CD4-positive, CD25-positive, alpha-beta regulatory T cell (primary cell): ENCODE data around the gene ZNF619. TPM values are rescaled to one million over a fixed set of nuclear protein-coding genes. Genes with fewer than 3 reads are reported as not detected.

Experiments
- ATAC-seq, 2 donors: fragments of 150-1000 bp; cut with Tn5 transposase; one replicate each; pipeline ENCODE4 v1.10.0; 2021; ENCODE audit warnings: low read depth in 2 of 2, moderate number of reproducible peaks in 2 of 2, moderate library complexity in 1 of 2
- DNase-seq, 3 donors: peaks; one replicate each; pipeline versions ENCODE4 v3.0.0 to v3.0.0-alpha.2; 2012 to 2022; ENCODE audit warnings: mixed read lengths in 1 of 3
- H3K27ac ChIP-seq: one replicate; pipeline ENCODE4 v1.7.0; 2013; ENCODE audit warnings: mild to moderate bottlenecking, low read length; ENCODE audit not compliant: insufficient read depth, poor library complexity, severe bottlenecking
- H3K27me3 ChIP-seq: one replicate; pipeline ENCODE4 v1.7.0; 2013; ENCODE audit warnings: low read length; ENCODE audit not compliant: control insufficient read depth, insufficient read depth
- H3K36me3 ChIP-seq: one replicate; pipeline ENCODE4 v1.7.0; 2013; ENCODE audit warnings: mild to moderate bottlenecking, low read length, moderate library complexity; ENCODE audit not compliant: control insufficient read depth, insufficient read depth
- H3K4me1 ChIP-seq: 2 replicates; pipeline ENCODE4 v1.7.0; 2013; ENCODE audit warnings: mild to moderate bottlenecking, low read length; ENCODE audit not compliant: insufficient read depth, control insufficient read depth, poor library complexity, severe bottlenecking
- H3K4me3 ChIP-seq: one replicate; pipeline ENCODE4 v1.7.0; 2013; ENCODE audit warnings: low read depth, mild to moderate bottlenecking, low read length, moderate library complexity
- H3K9me3 ChIP-seq, 2 experiments: 1 replicate in 1 of 2; 2 replicates in 1 of 2; pipeline ENCODE4 v1.7.0; 2013; ENCODE audit warnings: low read length in 2 of 2, mild to moderate bottlenecking in 1 of 2, moderate library complexity in 1 of 2; ENCODE audit not compliant: control insufficient read depth in 2 of 2
- H3K27ac Mint-ChIP-seq, 3 donors: one replicate each; pipeline ENCODE4 v1.8.0; 2020 to 2022; ENCODE audit warnings: mild to moderate bottlenecking in 3 of 3, mixed read lengths in 3 of 3, moderate library complexity in 2 of 3
- H3K27me3 Mint-ChIP-seq: one replicate; pipeline ENCODE4 v1.8.0; 2022; ENCODE audit warnings: mild to moderate bottlenecking, mixed read lengths
- H3K36me3 Mint-ChIP-seq: one replicate; pipeline ENCODE4 v1.8.0; 2020; ENCODE audit warnings: mixed read lengths
- H3K4me1 Mint-ChIP-seq, 4 donors: one replicate each; pipeline ENCODE4 v1.8.0; 2020 to 2022; ENCODE audit warnings: mixed read lengths in 4 of 4, mild to moderate bottlenecking in 1 of 4
- H3K4me3 Mint-ChIP-seq, 4 donors: one replicate each; pipeline ENCODE4 v1.8.0; 2020 to 2022; ENCODE audit warnings: mild to moderate bottlenecking in 4 of 4, mixed read lengths in 4 of 4, moderate library complexity in 3 of 4
- H3K9me3 Mint-ChIP-seq, 7 donors: one replicate each; pipeline ENCODE4 v1.8.0; 2020 to 2022; ENCODE audit warnings: mixed read lengths in 7 of 7, mild to moderate bottlenecking in 3 of 7, moderate library complexity in 2 of 7
- polyA plus RNA-seq, 4 donors: library from polyadenylated mRNA; unstranded; fragments of 300-500 nt; fragmentation: Illumina TruSeq; gene quantifications; one replicate each; pipeline ENCODE4 v1.2.3, GENCODE V29; 2021
- total RNA-seq: library from RNA; stranded (reverse); gene quantifications from one replicate; pipeline ENCODE4 v1.2.3, GENCODE V29; 2022

ZNF619 gene
- 5.3 TPM for total RNA-seq
- polyA plus RNA-seq, result 1 to 10 TPM; 2.1 to 4.0 (median 3.2) TPM

DNA sequence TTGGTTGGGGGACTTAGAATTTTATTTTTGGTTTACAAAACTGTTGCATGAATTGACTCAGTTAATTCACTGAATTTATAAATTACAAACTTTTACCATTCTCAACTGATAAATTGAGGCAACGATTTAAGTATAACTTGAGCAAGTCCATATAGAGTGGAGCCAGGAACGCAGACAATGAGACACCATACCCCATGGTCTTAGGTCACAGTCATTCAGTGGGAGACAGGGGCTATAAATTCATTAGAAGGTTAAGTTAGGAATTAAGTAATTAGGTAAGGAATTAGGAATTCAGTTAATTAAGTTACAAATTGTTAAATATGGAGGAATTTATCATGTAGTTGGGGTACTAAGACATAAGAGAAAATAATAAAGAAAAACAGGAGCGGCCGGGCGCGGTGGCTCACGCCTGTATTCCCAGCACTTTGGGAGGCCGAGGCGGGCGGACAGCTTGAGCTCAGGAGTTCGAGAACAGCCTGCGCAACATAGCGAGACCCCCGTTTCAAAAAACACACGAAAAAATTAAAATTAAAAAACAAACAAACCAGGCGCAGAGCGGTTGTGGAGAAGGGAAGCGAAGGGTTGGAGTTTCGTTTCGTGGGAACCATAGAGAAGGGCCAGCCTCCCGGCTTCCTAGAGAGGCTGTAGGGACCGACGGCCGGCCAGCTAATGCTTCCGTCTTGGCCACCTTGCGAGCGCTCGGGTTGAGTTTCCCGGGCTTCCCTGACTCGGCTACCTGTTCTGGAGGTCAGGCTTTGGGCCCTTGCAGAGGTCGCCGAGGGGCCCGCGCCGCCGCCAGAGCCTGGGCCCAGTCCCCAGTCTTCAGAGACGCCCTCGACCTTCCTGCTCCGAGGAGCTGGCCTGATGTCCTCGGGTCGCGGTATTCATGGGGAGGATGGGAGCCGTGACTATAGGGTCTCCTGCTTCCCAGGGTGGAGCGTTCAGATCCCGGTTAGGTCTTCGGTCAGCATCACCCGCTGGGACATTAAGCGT lies at the start of gene ZNF619:
TSS of gene ZNF619 (plus strand) at position 645 of the 993 bp plus-strand sequence. CDS start 858 bp downstream, outside the sequence.
- Mint-ChIP-seq H3K27me3 (no peaks in the 10 kb centered on the region), H3K4me3 (peak within 1 kb of the TSS; percentile 82 to 97 (median 93)), H3K27ac (peak within 1 kb of the TSS; percentile 90 to 98 (median 98)), H3K9me3 (peaks cover 0 to 2% (median 0%) of the 10 kb centered on the region in 7 donors), H3K36me3 (peaks cover 18% of the 10 kb centered on the region), H3K4me1 (peaks cover 18 to 45% (median 27%) of the 10 kb centered on the region in 4 donors)
- ATAC-seq (peak; percentile 83 to 88), DNase-seq (peak; percentile 49 to 78 (median 65))
- Histone ChIP-seq H3K4me3 (peak within 1 kb of the TSS; percentile 86), H3K27ac (peak within 1 kb of the TSS; percentile 69), H3K9me3 (no peaks in the 10 kb centered on the region), H3K27me3 (no peaks in the 10 kb centered on the region), H3K4me1 (peaks cover 8% of the 10 kb centered on the region), H3K36me3 (peaks cover 14% of the 10 kb centered on the region)

GRCh38 chr3:40432793-40433192 lies 44.1 kb upstream of the ZNF619 start:
- Mint-ChIP-seq H3K27me3 (peaks cover 4% of the 10 kb centered on the region), H3K36me3 (peaks cover 8% of the 10 kb centered on the region), H3K4me3 (no peak overlapping the region), H3K9me3 (peaks cover 0 to 3% (median 0%) of the 10 kb centered on the region in 7 donors), H3K4me1 (peaks cover 0 to 4% (median 0%) of the 10 kb centered on the region in 4 donors), H3K27ac (no peak overlapping the region)
- no peaks in the 10 kb centered on the region for H3K36me3 ChIP-seq
- H3K27me3 ChIP-seq, result no peaks in the 10 kb centered on the region
- no peak overlapping the region for H3K27ac ChIP-seq
- no peak overlapping the region for H3K4me3 ChIP-seq
- ATAC-seq (no peak), DNase-seq (no peak)
- H3K9me3 ChIP-seq, result no peaks in the 10 kb centered on the region
- H3K4me1 ChIP-seq, result no peaks in the 10 kb centered on the region

GRCh38 chr3:40437889-40438288 lies 39.0 kb upstream of the ZNF619 start:
- no peaks in the 10 kb centered on the region for H3K9me3 ChIP-seq
- peaks cover 0 to 7% (median 2%) of the 10 kb centered on the region in 4 donors for H3K4me1 Mint-ChIP-seq
- no peak overlapping the region for H3K4me3 Mint-ChIP-seq
- H3K27me3 Mint-ChIP-seq, result no peaks in the 10 kb centered on the region
- ATAC-seq (no peak), DNase-seq (no peak)
- no peak overlapping the region for H3K4me3 ChIP-seq
- H3K9me3 Mint-ChIP-seq, result peaks cover 0 to 3% (median 0%) of the 10 kb centered on the region in 7 donors
- no peak overlapping the region for H3K27ac ChIP-seq
- no peak overlapping the region for H3K27ac Mint-ChIP-seq
- H3K36me3 Mint-ChIP-seq, result peaks cover 17% of the 10 kb centered on the region
- H3K4me1 ChIP-seq, result no peaks in the 10 kb centered on the region
- no peaks in the 10 kb centered on the region for H3K36me3 ChIP-seq
- H3K27me3 ChIP-seq, result no peaks in the 10 kb centered on the region

DNA sequence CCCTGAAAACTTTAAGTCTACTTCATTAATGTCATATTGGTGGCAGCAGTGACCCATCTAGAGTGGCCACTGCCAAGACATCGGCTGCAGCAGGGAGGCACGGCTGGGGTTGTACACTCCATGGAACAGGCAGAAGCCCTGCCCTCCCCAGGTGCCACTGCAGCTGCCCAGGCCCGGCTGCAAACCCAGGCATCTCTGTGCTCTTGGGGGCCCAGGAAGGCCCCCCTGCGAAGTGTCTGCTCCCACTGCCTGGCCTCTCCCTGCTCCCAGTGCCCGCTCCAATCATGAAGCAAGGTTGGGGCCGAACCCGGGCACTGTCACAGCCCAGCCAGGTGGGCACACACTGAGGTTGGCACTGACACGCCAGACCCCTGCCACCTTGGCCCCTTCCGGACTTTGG lies 31.9 kb upstream of the ZNF619 start:
- Histone ChIP-seq H3K27me3 (no peaks in the 10 kb centered on the region), H3K9me3 (no peaks in the 10 kb centered on the region), H3K36me3 (peaks cover 9% of the 10 kb centered on the region), H3K4me1 (no peaks in the 10 kb centered on the region), H3K4me3 (no peak overlapping the region), H3K27ac (no peak overlapping the region)
- Mint-ChIP-seq H3K4me1 (peaks cover 0 to 8% (median 6%) of the 10 kb centered on the region in 4 donors), H3K27me3 (no peaks in the 10 kb centered on the region), H3K27ac (no peak overlapping the region), H3K4me3 (no peak overlapping the region), H3K36me3 (peaks cover 25% of the 10 kb centered on the region), H3K9me3 (peaks cover 0 to 3% (median 0%) of the 10 kb centered on the region in 7 donors)
- DNase-seq (no peak), ATAC-seq (no peak)

DNA sequence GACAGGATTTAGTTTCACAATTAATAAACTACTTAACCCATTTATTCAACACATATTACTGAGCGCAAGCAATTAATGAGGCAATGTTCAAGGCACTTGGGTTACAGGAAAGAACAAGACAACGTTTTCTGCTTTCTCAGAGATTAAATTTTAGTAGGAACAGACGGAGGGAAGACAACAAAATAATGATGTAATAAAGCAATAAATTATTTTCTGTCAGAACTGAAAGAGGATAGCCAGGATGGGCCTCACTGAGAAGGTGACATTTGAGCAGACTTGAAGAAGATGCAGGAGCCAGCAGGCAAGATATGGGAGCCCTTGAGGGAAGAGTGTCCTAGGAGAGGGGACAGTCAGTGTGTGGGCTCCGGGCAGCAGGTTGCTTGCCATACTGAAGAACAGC lies 31.0 kb upstream of the ZNF619 start:
- Mint-ChIP-seq H3K4me1 (peaks cover 0 to 9% (median 3%) of the 10 kb centered on the region in 4 donors), H3K36me3 (peaks cover 23% of the 10 kb centered on the region), H3K27ac (no peak overlapping the region), H3K4me3 (no peak overlapping the region), H3K9me3 (peaks cover 0 to 1% (median 0%) of the 10 kb centered on the region in 7 donors), H3K27me3 (no peaks in the 10 kb centered on the region)
- Histone ChIP-seq H3K9me3 (no peaks in the 10 kb centered on the region), H3K36me3 (peaks cover 9% of the 10 kb centered on the region), H3K4me3 (no peak overlapping the region), H3K27me3 (no peaks in the 10 kb centered on the region), H3K4me1 (no peaks in the 10 kb centered on the region), H3K27ac (no peak overlapping the region)
- ATAC-seq (no peak), DNase-seq (no peak)

GRCh38 chr3:40450438-40450837 lies 26.5 kb upstream of the ZNF619 start:
- H3K27me3 ChIP-seq, result no peaks in the 10 kb centered on the region
- no peaks in the 10 kb centered on the region for H3K27me3 Mint-ChIP-seq
- H3K9me3 ChIP-seq, result no peaks in the 10 kb centered on the region
- ATAC-seq (no peak), DNase-seq (no peak)
- H3K4me3 Mint-ChIP-seq, result no peak overlapping the region
- peaks cover 24% of the 10 kb centered on the region for H3K36me3 Mint-ChIP-seq
- H3K4me3 ChIP-seq, result no peak overlapping the region
- H3K4me1 Mint-ChIP-seq, result peaks cover 0 to 28% (median 24%) of the 10 kb centered on the region in 4 donors
- no peak overlapping the region for H3K27ac Mint-ChIP-seq
- peaks cover 12% of the 10 kb centered on the region for H3K4me1 ChIP-seq
- no peak overlapping the region for H3K27ac ChIP-seq
- H3K36me3 ChIP-seq, result peaks cover 9% of the 10 kb centered on the region
- H3K9me3 Mint-ChIP-seq, result no peaks in the 10 kb centered on the region

GRCh38 chr3:40451551-40451950 lies 25.4 kb upstream of the ZNF619 start:
- Mint-ChIP-seq H3K27me3 (no peaks in the 10 kb centered on the region), H3K4me3 (peak overlapping the region; percentile 24 to 91 (median 36)), H3K27ac (peak overlapping the region in 1 of 3 donors; percentile 55), H3K4me1 (peaks cover 0 to 31% (median 24%) of the 10 kb centered on the region in 4 donors), H3K9me3 (peaks cover 0 to 2% (median 0%) of the 10 kb centered on the region in 7 donors), H3K36me3 (peaks cover 15% of the 10 kb centered on the region)
- Histone ChIP-seq H3K4me1 (peaks cover 12% of the 10 kb centered on the region), H3K4me3 (no peak overlapping the region), H3K9me3 (no peaks in the 10 kb centered on the region), H3K27me3 (no peaks in the 10 kb centered on the region), H3K27ac (no peak overlapping the region), H3K36me3 (peaks cover under 1% of the 10 kb centered on the region)
- no peak for DNase-seq
- no peak for ATAC-seq
